GM23338 (cell line): Measurements from ENCODE around the gene ADAMTS19. TPM values are rescaled to one million over a fixed set of nuclear protein-coding genes. Genes with fewer than 3 reads are reported as not detected.

ENCODE experiments used
- ATAC-seq: fragments of 200-7000 bp; cut with Tn5 transposase; 3 replicates; pipeline ENCODE4 v1.9.1; 2020
- DNase-seq: peaks from one replicate; pipeline ENCODE4 v3.0.0-alpha.2; 2015; ENCODE audit warnings: low spot score
- H2AFZ ChIP-seq: fragments of 200-600 bp; sonication (generic); 2 replicates; pipeline ENCODE4 v1.8.0; 2016; ENCODE audit warnings: antibody characterized with exemption, mild to moderate bottlenecking, moderate library complexity
- H3F3A ChIP-seq: fragments of 200-600 bp; sonication (generic); replicated peaks from 2 replicates; pipeline ENCODE4 v1.8.0; 2017; ENCODE audit warnings: antibody characterized with exemption, mixed run types, low read depth
- H3K27ac ChIP-seq: fragments of 200-600 bp; sonication (generic); 2 replicates; pipeline ENCODE4 v1.6.1; 2016; ENCODE audit warnings: low read depth
- H3K27me3 ChIP-seq: fragments of 200-600 bp; sonication (generic); 2 replicates; pipeline ENCODE4 v1.8.0; 2016; ENCODE audit warnings: mild to moderate bottlenecking, mixed run types, moderate library complexity; ENCODE audit not compliant: insufficient read depth
- H3K36me3 ChIP-seq: fragments of 200-600 bp; sonication (generic); 2 replicates; pipeline ENCODE4 v1.8.0; 2016; ENCODE audit warnings: mild to moderate bottlenecking; ENCODE audit not compliant: insufficient read depth
- H3K4me1 ChIP-seq: fragments of 200-600 bp; sonication (generic); 2 replicates; pipeline ENCODE4 v1.8.0; 2016; ENCODE audit warnings: mild to moderate bottlenecking, moderate library complexity; ENCODE audit not compliant: insufficient read depth
- H3K4me2 ChIP-seq: fragments of 200-600 bp; sonication (generic); 2 replicates; pipeline ENCODE4 v1.7.1; 2017; ENCODE audit warnings: mixed run types
- H3K4me3 ChIP-seq: fragments of 200-600 bp; sonication (generic); 2 replicates; pipeline ENCODE4 v1.6.1; 2016; ENCODE audit warnings: mixed run types
- H3K79me2 ChIP-seq: fragments of 200-600 bp; sonication (generic); replicated peaks from 2 replicates; pipeline ENCODE4 v1.8.0; 2017; ENCODE audit warnings: mild to moderate bottlenecking; ENCODE audit not compliant: insufficient read depth
- H3K9me2 ChIP-seq: fragments of 200-600 bp; sonication (generic); 2 replicates; pipeline ENCODE4 v1.8.0; 2017; ENCODE audit not compliant: insufficient read depth
- H4K20me1 ChIP-seq: fragments of 200-600 bp; sonication (generic); replicated peaks from 2 replicates; pipeline ENCODE4 v1.8.0; 2017; ENCODE audit warnings: mild to moderate bottlenecking; ENCODE audit not compliant: insufficient read depth
- H3K27ac Mint-ChIP-seq: 2 replicates; pipeline ENCODE4 v1.8.0; 2020; ENCODE audit warnings: inconsistent platforms, mild to moderate bottlenecking, moderate library complexity, mixed read lengths
- H3K27me3 Mint-ChIP-seq: 3 replicates; pipeline ENCODE4 v1.8.0; 2022; ENCODE audit warnings: low read depth, mild to moderate bottlenecking, moderate library complexity, mixed read lengths, inconsistent platforms; ENCODE audit not compliant: insufficient read depth, poor library complexity
- H3K36me3 Mint-ChIP-seq: 3 replicates; pipeline ENCODE4 v1.8.0; 2021; ENCODE audit warnings: low read depth, mild to moderate bottlenecking, inconsistent platforms, moderate library complexity, mixed read lengths
- H3K4me1 Mint-ChIP-seq: 3 replicates; pipeline ENCODE4 v1.8.0; 2020; ENCODE audit warnings: mild to moderate bottlenecking, inconsistent platforms, mixed read lengths
- H3K4me3 Mint-ChIP-seq: 3 replicates; pipeline ENCODE4 v1.8.0; 2021; ENCODE audit warnings: moderate library complexity, mild to moderate bottlenecking, inconsistent platforms, mixed read lengths
- H3K9me3 Mint-ChIP-seq: 3 replicates; pipeline ENCODE4 v1.8.0; 2020; ENCODE audit warnings: moderate library complexity, mild to moderate bottlenecking, inconsistent platforms, mixed read lengths
- EZH2 ChIP-seq: fragments of 200-600 bp; sonication (generic); IDR thresholded peaks from one replicate; pipeline ENCODE4 v1.8.0; 2017; ENCODE audit warnings: antibody characterized with exemption, mild to moderate bottlenecking, low read depth; ENCODE audit not compliant: unreplicated experiment
- EZH2phosphoT487 ChIP-seq: fragments of 200-600 bp; sonication (generic); IDR thresholded peaks from one replicate; pipeline ENCODE4 v1.8.1; 2018; ENCODE audit warnings: antibody characterized with exemption; ENCODE audit not compliant: unreplicated experiment
- JUNB ChIP-seq: IDR thresholded peaks from one replicate; pipeline ENCODE4 v1.6.1; 2016; ENCODE audit warnings: antibody characterized with exemption; ENCODE audit not compliant: unreplicated experiment
- NANOG ChIP-seq: IDR thresholded peaks from 2 replicates; pipeline ENCODE4 v1.6.1; 2016; ENCODE audit warnings: antibody characterized with exemption, borderline replicate concordance
- POLR2AphosphoS5 ChIP-seq: IDR thresholded peaks from 2 replicates; pipeline ENCODE4 v1.6.1; 2016; ENCODE audit warnings: antibody characterized with exemption, low read depth
- STAT1 ChIP-seq: IDR thresholded peaks from one replicate; pipeline ENCODE4 v1.6.1; 2016; ENCODE audit warnings: antibody characterized with exemption; ENCODE audit not compliant: unreplicated experiment
- ZNF114 ChIP-seq: fragments of 250-450 bp; sonication (Bioruptor Pico); IDR thresholded peaks from 2 replicates; pipeline ENCODE4 v1.5.0; 2020; ENCODE audit warnings: mild to moderate bottlenecking, moderate library complexity
- ZNF331 ChIP-seq: fragments of 250-450 bp; sonication (Bioruptor Pico); IDR thresholded peaks from 2 replicates; pipeline ENCODE4 v1.5.0; 2020; ENCODE audit warnings: low read depth, mild to moderate bottlenecking, moderate library complexity
- polyA plus RNA-seq: library from polyadenylated mRNA; unstranded; fragments of >200 nt; fragmentation: Nextera tagmentation; extraction: Ambion mirVana; gene quantifications from 2 replicates; pipeline ENCODE4 v1.2.1, GENCODE V29; 2016
- total RNA-seq: library from RNA; depleted of rRNA; stranded (reverse); fragments of >200 nt; shearing (Covaris generic); gene quantifications from 2 replicates; pipeline ENCODE4 v1.2.3, GENCODE V29; 2014
- TF ChIP-seq, protein P1 (sequence below): fragments of 250-450 bp; sonication (Bioruptor Pico); IDR thresholded peaks from 2 replicates; pipeline ENCODE4 v1.5.0; 2020; ENCODE audit warnings: mild to moderate bottlenecking, moderate library complexity
- TF ChIP-seq, protein P2 (sequence below): IDR thresholded peaks from 2 replicates; pipeline ENCODE4 v1.6.1; 2016; ENCODE audit warnings: antibody characterized with exemption
- TF ChIP-seq, protein P3 (sequence below), 2 experiments: fragments of 200-600 bp in 1 of 2; sonication (generic) in 1 of 2; conservative IDR thresholded peaks; 2 replicates each; pipeline versions ENCODE4 v1.5.1 to v1.6.1; 2016 to 2017; ENCODE audit warnings: antibody characterized with exemption in 2 of 2, low read depth in 2 of 2, mild to moderate bottlenecking in 2 of 2, moderate library complexity in 1 of 2

Gene ADAMTS19
- total and polyA plus RNA-seq, 2 experiments from 2014 or later = 6.0 to 27.4 TPM

DNA sequence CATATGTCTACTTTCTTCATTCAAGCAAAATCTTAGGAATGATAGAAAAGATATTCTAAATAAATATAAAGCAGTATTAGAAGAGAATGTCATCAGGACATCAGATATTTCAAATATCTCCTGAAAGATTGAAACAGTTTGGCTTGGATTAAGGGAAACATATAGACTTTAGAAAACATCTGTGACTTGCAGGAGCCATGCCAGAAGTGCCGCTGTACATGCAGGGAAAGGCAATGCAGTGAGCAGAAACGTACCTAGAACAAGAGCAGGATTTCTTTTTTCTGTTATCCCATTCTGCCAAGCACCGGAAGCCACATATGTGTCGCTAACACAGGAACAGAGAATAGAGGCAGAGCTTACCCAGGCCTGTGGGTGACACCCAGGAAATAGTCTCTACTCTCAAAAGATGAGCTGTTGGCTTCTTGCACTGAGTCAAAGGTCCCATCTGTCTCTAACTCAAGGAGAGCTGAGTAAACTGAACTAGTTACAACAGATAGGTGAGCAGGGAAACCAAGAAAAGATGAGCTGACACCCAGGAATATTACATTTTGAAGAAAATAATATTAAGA lies 5.8 kb downstream of the ADAMTS19 start:
- Histone ChIP-seq H2AFZ (no peak overlapping the region), H3K9me2 (no peaks in the 10 kb centered on the region), H3K4me2 (no peak overlapping the region), H3K4me3 (no peak overlapping the region), H3F3A (0 out of 2 replicates have a peak, but pooled peaks cover 4% of the 10 kb centered on the region), H3K36me3 (no peaks in the 10 kb centered on the region), H3K79me2 (peaks cover 90% of the 10 kb centered on the region), H3K27ac (peak overlapping the region; percentile 20; the same call in 1 of the 2 replicates), H4K20me1 (peaks cover 16% of the 10 kb centered on the region; the same call in 1 of the 2 replicates), H3K4me1 (peaks cover 7% of the 10 kb centered on the region), H3K27me3 (peaks cover 12% of the 10 kb centered on the region; the same call in 1 of the 2 replicates)
- H3K36me3 Mint-ChIP-seq = peaks cover 18% of the 10 kb centered on the region
- H3K27ac Mint-ChIP-seq = no peak overlapping the region
- DNase-seq (no peak), ATAC-seq (no peak)
- H3K9me3 Mint-ChIP-seq = no peaks in the 10 kb centered on the region
- H3K27me3 Mint-ChIP-seq = no peaks in the 10 kb centered on the region
- peaks cover 19% of the 10 kb centered on the region for H3K4me1 Mint-ChIP-seq
- TF ChIP-seq EZH2 (no peak), POLR2AphosphoS5 (no peak)
- no peak overlapping the region for H3K4me3 Mint-ChIP-seq

DNA sequence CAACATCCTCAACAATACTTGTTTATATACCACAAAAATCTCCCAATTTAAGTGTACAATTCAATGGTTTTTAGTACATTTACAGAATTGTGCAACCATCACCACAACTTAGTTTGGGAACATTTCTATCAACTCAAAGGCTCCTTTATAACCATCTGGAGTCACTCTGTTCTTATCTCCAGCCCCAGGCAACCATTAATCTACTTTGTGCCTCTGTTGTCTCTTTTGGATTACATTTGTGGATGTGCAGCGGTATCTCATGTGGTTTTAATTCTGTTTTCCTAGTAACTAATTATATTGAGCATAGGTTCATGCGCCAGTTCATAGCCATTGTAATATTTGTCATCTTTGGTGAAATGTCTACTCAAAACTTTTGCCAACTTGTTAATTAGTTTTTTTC lies 14.4 kb downstream of the ADAMTS19 start:
- H3K9me3 Mint-ChIP-seq = no peaks in the 10 kb centered on the region
- Histone ChIP-seq H3K4me2 (no peak overlapping the region), H4K20me1 (0 out of 2 replicates have a peak, but pooled peaks cover 5% of the 10 kb centered on the region), H3K9me2 (no peaks in the 10 kb centered on the region), H3K4me3 (no peak overlapping the region), H3K79me2 (peaks cover 90% of the 10 kb centered on the region), H3K27me3 (no peaks in the 10 kb centered on the region), H3K27ac (no peak overlapping the region), H3K36me3 (no peaks in the 10 kb centered on the region), H2AFZ (no peak overlapping the region), H3F3A (no peaks in the 10 kb centered on the region), H3K4me1 (0 out of 2 replicates have a peak, but pooled peaks cover 4% of the 10 kb centered on the region)
- H3K36me3 Mint-ChIP-seq = no peaks in the 10 kb centered on the region; the same call in 1 of the 3 replicates
- H3K4me3 Mint-ChIP-seq = no peak overlapping the region
- H3K4me1 Mint-ChIP-seq = peaks cover 6% of the 10 kb centered on the region; the same call in 2 of the 3 replicates
- no peaks in the 10 kb centered on the region for H3K27me3 Mint-ChIP-seq
- TF ChIP-seq NANOG (no peak), ZNF331 (CRISPR knock-in tag) (no peak), POLR2AphosphoS5 (no peak), JUNB (no peak), EZH2phosphoT487 (no peak), ZNF114 (CRISPR knock-in tag) (no peak), STAT1 (no peak)
- TF ChIP-seq, protein P1, sequence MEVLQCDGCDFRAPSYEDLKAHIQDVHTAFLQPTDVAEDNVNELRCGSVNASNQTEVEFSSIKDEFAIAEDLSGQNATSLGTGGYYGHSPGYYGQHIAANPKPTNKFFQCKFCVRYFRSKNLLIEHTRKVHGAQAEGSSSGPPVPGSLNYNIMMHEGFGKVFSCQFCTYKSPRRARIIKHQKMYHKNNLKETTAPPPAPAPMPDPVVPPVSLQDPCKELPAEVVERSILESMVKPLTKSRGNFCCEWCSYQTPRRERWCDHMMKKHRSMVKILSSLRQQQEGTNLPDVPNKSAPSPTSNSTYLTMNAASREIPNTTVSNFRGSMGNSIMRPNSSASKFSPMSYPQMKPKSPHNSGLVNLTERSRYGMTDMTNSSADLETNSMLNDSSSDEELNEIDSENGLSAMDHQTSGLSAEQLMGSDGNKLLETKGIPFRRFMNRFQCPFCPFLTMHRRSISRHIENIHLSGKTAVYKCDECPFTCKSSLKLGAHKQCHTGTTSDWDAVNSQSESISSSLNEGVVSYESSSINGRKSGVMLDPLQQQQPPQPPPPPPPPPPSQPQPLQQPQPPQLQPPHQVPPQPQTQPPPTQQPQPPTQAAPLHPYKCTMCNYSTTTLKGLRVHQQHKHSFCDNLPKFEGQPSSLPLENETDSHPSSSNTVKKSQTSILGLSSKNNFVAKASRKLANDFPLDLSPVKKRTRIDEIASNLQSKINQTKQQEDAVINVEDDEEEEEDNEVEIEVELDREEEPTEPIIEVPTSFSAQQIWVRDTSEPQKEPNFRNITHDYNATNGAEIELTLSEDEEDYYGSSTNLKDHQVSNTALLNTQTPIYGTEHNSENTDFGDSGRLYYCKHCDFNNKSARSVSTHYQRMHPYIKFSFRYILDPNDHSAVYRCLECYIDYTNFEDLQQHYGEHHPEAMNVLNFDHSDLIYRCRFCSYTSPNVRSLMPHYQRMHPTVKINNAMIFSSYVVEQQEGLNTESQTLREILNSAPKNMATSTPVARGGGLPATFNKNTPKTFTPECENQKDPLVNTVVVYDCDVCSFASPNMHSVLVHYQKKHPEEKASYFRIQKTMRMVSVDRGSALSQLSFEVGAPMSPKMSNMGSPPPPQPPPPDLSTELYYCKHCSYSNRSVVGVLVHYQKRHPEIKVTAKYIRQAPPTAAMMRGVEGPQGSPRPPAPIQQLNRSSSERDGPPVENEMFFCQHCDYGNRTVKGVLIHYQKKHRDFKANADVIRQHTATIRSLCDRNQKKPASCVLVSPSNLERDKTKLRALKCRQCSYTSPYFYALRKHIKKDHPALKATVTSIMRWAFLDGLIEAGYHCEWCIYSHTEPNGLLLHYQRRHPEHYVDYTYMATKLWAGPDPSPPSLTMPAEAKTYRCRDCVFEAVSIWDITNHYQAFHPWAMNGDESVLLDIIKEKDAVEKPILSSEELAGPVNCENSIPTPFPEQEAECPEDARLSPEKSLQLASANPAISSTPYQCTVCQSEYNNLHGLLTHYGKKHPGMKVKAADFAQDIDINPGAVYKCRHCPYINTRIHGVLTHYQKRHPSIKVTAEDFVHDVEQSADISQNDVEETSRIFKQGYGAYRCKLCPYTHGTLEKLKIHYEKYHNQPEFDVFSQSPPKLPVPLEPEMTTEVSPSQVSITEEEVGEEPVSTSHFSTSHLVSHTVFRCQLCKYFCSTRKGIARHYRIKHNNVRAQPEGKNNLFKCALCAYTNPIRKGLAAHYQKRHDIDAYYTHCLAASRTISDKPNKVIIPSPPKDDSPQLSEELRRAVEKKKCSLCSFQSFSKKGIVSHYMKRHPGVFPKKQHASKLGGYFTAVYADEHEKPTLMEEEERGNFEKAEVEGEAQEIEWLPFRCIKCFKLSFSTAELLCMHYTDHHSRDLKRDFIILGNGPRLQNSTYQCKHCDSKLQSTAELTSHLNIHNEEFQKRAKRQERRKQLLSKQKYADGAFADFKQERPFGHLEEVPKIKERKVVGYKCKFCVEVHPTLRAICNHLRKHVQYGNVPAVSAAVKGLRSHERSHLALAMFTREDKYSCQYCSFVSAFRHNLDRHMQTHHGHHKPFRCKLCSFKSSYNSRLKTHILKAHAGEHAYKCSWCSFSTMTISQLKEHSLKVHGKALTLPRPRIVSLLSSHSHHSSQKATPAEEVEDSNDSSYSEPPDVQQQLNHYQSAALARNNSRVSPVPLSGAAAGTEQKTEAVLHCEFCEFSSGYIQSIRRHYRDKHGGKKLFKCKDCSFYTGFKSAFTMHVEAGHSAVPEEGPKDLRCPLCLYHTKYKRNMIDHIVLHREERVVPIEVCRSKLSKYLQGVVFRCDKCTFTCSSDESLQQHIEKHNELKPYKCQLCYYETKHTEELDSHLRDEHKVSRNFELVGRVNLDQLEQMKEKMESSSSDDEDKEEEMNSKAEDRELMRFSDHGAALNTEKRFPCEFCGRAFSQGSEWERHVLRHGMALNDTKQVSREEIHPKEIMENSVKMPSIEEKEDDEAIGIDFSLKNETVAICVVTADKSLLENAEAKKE (CRISPR knock-in tag) = no peak
- TF ChIP-seq, protein P2, sequence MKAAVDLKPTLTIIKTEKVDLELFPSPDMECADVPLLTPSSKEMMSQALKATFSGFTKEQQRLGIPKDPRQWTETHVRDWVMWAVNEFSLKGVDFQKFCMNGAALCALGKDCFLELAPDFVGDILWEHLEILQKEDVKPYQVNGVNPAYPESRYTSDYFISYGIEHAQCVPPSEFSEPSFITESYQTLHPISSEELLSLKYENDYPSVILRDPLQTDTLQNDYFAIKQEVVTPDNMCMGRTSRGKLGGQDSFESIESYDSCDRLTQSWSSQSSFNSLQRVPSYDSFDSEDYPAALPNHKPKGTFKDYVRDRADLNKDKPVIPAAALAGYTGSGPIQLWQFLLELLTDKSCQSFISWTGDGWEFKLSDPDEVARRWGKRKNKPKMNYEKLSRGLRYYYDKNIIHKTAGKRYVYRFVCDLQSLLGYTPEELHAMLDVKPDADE = no peak
- TF ChIP-seq, protein P3, sequence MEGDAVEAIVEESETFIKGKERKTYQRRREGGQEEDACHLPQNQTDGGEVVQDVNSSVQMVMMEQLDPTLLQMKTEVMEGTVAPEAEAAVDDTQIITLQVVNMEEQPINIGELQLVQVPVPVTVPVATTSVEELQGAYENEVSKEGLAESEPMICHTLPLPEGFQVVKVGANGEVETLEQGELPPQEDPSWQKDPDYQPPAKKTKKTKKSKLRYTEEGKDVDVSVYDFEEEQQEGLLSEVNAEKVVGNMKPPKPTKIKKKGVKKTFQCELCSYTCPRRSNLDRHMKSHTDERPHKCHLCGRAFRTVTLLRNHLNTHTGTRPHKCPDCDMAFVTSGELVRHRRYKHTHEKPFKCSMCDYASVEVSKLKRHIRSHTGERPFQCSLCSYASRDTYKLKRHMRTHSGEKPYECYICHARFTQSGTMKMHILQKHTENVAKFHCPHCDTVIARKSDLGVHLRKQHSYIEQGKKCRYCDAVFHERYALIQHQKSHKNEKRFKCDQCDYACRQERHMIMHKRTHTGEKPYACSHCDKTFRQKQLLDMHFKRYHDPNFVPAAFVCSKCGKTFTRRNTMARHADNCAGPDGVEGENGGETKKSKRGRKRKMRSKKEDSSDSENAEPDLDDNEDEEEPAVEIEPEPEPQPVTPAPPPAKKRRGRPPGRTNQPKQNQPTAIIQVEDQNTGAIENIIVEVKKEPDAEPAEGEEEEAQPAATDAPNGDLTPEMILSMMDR (conservative IDR thresholded peaks at IDR 0.05; ENCODE audit: low read depth in 2 of 2) = no peak
- H3K27ac Mint-ChIP-seq = no peak overlapping the region; the same call in 1 of the 2 replicates
- ATAC-seq (no peak), DNase-seq (no peak)
